ENCODE data around the gene DDO. TPM values are rescaled to one million over a fixed set of nuclear protein-coding genes. Genes with fewer than 3 reads are reported as not detected.

Gene DDO
- total RNA-seq, 2 experiments from 2014 or later = not detected

DNA sequence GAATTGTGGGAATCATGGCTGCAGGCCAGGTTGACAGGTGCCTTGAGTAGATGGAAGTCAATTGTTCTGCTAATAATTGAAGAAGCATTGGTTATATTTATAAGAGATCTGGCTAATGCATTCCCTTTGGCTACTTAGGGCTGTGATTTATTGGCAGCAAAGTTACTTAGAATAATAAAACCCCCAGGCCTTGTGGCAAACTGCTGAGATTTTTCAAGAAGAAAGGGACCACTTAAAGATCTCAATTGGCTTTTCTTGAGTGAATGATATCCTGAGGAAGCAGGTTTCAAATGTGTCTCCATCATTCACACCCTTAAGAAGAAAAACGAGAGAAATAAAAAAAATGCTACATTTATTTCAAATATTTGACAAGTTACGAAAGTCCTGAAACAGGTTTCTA, 27.4 kb downstream of the DDO start:
- POLR2A ChIA-PET = interaction anchor here (0.6 kb wide), 2 partner anchors 450 to 481 kb away, joined by 3 to 5 read pairs; no protein-coding TSS in a partner anchor

DNA sequence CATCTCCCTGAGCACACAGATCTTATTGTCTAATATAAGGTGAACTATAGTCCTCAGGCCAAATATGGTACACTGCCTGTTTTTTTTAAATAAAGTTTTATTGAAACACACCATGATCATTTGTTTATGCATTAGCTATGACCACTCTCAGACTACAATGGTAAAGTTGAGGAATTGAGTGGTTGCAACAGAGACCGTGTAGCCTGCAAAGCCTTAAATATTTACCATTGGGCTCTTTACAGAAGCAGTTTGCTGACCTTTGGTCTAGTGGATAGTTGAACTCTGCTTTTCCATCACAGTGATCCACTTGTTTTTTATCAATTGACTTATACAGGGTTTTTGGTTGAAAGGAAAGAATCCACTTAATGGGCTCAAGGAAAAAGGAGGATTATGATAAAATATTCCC, 29.9 kb downstream of the DDO start:
- H2AFZ ChIP-seq (ENCODE audit: low read length) = no peak overlapping the region
- intact Hi-C loops (cut with micrococcal nuclease; ENCODE audit: unreplicated experiment) = no loop called here
- no peaks in the 10 kb centered on the region for H3K9me3 ChIP-seq (ENCODE audit: low read length)
- CTCF ChIA-PET (ENCODE audit: unreplicated experiment) = no interaction called here
- BruUV-seq (replicated peaks) = no TSS peak
- no peak overlapping the region for H3K4me3 ChIP-seq (ENCODE audit: low read depth, low read length, poor library complexity, severe bottlenecking)
- no peak overlapping the region for H3K4me2 ChIP-seq (ENCODE audit: low read length)
- H4K20me1 ChIP-seq (ENCODE audit: insufficient read depth, low read length) = no peaks in the 10 kb centered on the region
- no peak for DNase-seq (ENCODE audit: low spot score)
- TF ChIP-seq EZH2phosphoT487 (IDR thresholded peaks at IDR 0.05; ENCODE audit: borderline replicate concordance, low read depth, low read length) = no peak
- TF ChIP-seq, protein P1, sequence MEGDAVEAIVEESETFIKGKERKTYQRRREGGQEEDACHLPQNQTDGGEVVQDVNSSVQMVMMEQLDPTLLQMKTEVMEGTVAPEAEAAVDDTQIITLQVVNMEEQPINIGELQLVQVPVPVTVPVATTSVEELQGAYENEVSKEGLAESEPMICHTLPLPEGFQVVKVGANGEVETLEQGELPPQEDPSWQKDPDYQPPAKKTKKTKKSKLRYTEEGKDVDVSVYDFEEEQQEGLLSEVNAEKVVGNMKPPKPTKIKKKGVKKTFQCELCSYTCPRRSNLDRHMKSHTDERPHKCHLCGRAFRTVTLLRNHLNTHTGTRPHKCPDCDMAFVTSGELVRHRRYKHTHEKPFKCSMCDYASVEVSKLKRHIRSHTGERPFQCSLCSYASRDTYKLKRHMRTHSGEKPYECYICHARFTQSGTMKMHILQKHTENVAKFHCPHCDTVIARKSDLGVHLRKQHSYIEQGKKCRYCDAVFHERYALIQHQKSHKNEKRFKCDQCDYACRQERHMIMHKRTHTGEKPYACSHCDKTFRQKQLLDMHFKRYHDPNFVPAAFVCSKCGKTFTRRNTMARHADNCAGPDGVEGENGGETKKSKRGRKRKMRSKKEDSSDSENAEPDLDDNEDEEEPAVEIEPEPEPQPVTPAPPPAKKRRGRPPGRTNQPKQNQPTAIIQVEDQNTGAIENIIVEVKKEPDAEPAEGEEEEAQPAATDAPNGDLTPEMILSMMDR (conservative IDR thresholded peaks at IDR 0.05; ENCODE audit: low read length) = no peak
- H3K36me3 ChIP-seq (ENCODE audit: insufficient read depth, low read length) = no peaks in the 10 kb centered on the region
- POLR2A ChIA-PET = interaction anchor here (0.8 kb wide), 1 partner anchor 12 kb away, joined by 3 read pairs; no protein-coding TSS in a partner anchor
- H3K79me2 ChIP-seq (ENCODE audit: insufficient read depth, low read depth, low read length) = no peaks in the 10 kb centered on the region
- H3K4me1 ChIP-seq (ENCODE audit: insufficient read depth, low read length, poor library complexity, severe bottlenecking) = no peaks in the 10 kb centered on the region
- no peak overlapping the region for H3K27ac ChIP-seq (ENCODE audit: low read depth, low read length, poor library complexity, severe bottlenecking)
- no peaks in the 10 kb centered on the region for H3K9me2 ChIP-seq (ENCODE audit: insufficient read depth, low read length)

More for the DNA sequence above, 27.4 kb downstream of the DDO start:
- CTCF ChIA-PET (ENCODE audit: unreplicated experiment) = no interaction called here
- Histone ChIP-seq H3K36me3 (ENCODE audit: insufficient read depth, low read length) (no peaks in the 10 kb centered on the region), H3K4me1 (ENCODE audit: insufficient read depth, low read length, poor library complexity, severe bottlenecking) (no peaks in the 10 kb centered on the region), H4K20me1 (ENCODE audit: insufficient read depth, low read length) (no peaks in the 10 kb centered on the region), H3K4me3 (ENCODE audit: low read depth, low read length, poor library complexity, severe bottlenecking) (no peak overlapping the region), H3K9me2 (ENCODE audit: insufficient read depth, low read length) (no peaks in the 10 kb centered on the region), H3K79me2 (ENCODE audit: insufficient read depth, low read depth, low read length) (no peaks in the 10 kb centered on the region), H3K27ac (ENCODE audit: low read depth, low read length, poor library complexity, severe bottlenecking) (no peak overlapping the region), H3K4me2 (ENCODE audit: low read length) (no peak overlapping the region), H3K9me3 (ENCODE audit: low read length) (no peaks in the 10 kb centered on the region), H2AFZ (ENCODE audit: low read length) (no peak overlapping the region)
- no peak for DNase-seq (ENCODE audit: low spot score)
- intact Hi-C loops (cut with micrococcal nuclease; ENCODE audit: unreplicated experiment) = no loop called here
- no peak for TF ChIP-seq EZH2phosphoT487 (IDR thresholded peaks at IDR 0.05; ENCODE audit: borderline replicate concordance, low read depth, low read length)
- no TSS peak for BruUV-seq (replicated peaks)

DNA sequence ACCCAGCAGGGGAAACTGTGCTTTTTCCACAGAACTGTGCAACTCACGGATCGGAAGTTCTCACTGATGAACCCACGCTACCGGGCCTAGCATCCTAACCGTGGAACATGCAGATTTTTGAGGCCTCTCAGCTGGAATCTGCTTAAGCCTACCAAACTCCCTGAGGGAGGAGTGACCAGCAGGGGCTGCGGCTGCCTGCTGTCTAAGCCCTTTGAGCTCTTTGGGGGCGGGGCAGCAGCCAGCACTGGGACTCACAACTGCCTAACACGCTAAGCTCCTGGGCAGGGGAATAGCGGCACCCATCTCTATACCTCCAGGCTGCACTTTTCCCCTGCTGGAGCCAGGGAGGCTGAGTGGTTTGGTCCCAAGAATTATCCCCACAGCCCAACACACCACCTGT, 36.8 kb downstream of the DDO start:
- no peak overlapping the region for H2AFZ ChIP-seq (ENCODE audit: low read length)
- no peak for DNase-seq (ENCODE audit: low spot score)
- H3K4me2 ChIP-seq (ENCODE audit: low read length) = no peak overlapping the region
- ChIA-PET POLR2A (no interaction called here), CTCF (ENCODE audit: unreplicated experiment) (no interaction called here)
- no peaks in the 10 kb centered on the region for H4K20me1 ChIP-seq (ENCODE audit: insufficient read depth, low read length)
- no peaks in the 10 kb centered on the region for H3K79me2 ChIP-seq (ENCODE audit: insufficient read depth, low read depth, low read length)
- no peaks in the 10 kb centered on the region for H3K9me3 ChIP-seq (ENCODE audit: low read length)
- no peaks in the 10 kb centered on the region for H3K36me3 ChIP-seq (ENCODE audit: insufficient read depth, low read length)
- no peaks in the 10 kb centered on the region for H3K9me2 ChIP-seq (ENCODE audit: insufficient read depth, low read length)
- no peak overlapping the region for H3K4me3 ChIP-seq (ENCODE audit: low read depth, low read length, poor library complexity, severe bottlenecking)
- no peaks in the 10 kb centered on the region for H3K4me1 ChIP-seq (ENCODE audit: insufficient read depth, low read length, poor library complexity, severe bottlenecking)
- TF ChIP-seq, protein P1 (conservative IDR thresholded peaks at IDR 0.05; ENCODE audit: low read length) = no peak
- no peak for TF ChIP-seq EZH2phosphoT487 (IDR thresholded peaks at IDR 0.05; ENCODE audit: borderline replicate concordance, low read depth, low read length)
- no TSS peak for BruUV-seq (replicated peaks)
- intact Hi-C loops (cut with micrococcal nuclease; ENCODE audit: unreplicated experiment) = no loop called here
- no peak overlapping the region for H3K27ac ChIP-seq (ENCODE audit: low read depth, low read length, poor library complexity, severe bottlenecking)
